HEK293 (cell line): Measurements from ENCODE around the gene CD274.
"Not testable (repeated sequence)": the region's sequence is repeated elsewhere in the genome, so short reads cannot be mapped to it uniquely, and the experiment has no call there.

ENCODE experiments used
- CTCF ChIA-PET: fragments of 350-600 bp; formaldehyde crosslinking; extraction: SDS; loops from one replicate; lab custom pipeline; 2021; ENCODE audit warnings: antibody characterized with exemption; lab: Yijun Ruan, JAX
- POLR2A ChIA-PET: fragments of 300-600 bp; formaldehyde crosslinking; extraction: SDS; loops from one replicate; lab custom pipeline; 2020; ENCODE audit warnings: antibody characterized with exemption, inconsistent platforms; lab: Yijun Ruan, JAX
- H3K27ac ChIP-seq: fragments of 200-500 bp; sonication (Bioruptor generic); 2 replicates; pipeline ENCODE4 v1.5.1; 2014; ENCODE audit warnings: low read depth, low read length, control low read depth, inconsistent platforms; ENCODE audit errors: extremely low read depth
- H3K36me3 ChIP-seq, 2 experiments: fragments of 200-500 bp in 1 of 2; sonication (Bioruptor generic) in 1 of 2; 1 replicate in 1 of 2; 2 replicates in 1 of 2; pipeline ENCODE4 v1.5.1; 2014 to 2017; ENCODE audit warnings: inconsistent platforms in 2 of 2, low read length in 2 of 2; ENCODE audit not compliant: control insufficient read depth in 2 of 2, insufficient read depth in 1 of 2
- H3K4me1 ChIP-seq: fragments of 200-500 bp; sonication (Bioruptor generic); 2 replicates; pipeline ENCODE4 v1.5.1; 2014; ENCODE audit warnings: mild to moderate bottlenecking, low read length, inconsistent platforms; ENCODE audit not compliant: control insufficient read depth, insufficient read depth
- H3K4me3 ChIP-seq: 2 replicates; pipeline ENCODE4 v1.5.1; 2011; ENCODE audit warnings: low read depth, mild to moderate bottlenecking, control low read depth, low read length, moderate library complexity
- H3K9me3 ChIP-seq: fragments of 200-500 bp; sonication (Bioruptor generic); 2 replicates; pipeline ENCODE4 v1.5.1; 2014; ENCODE audit warnings: low read depth, low read length, inconsistent platforms; ENCODE audit not compliant: control insufficient read depth, insufficient read depth
- GLI2 ChIP-seq: fragments of 450-650 bp; formaldehyde crosslinking; IDR thresholded peaks from 2 replicates; pipeline ENCODE4; 2017; ENCODE audit warnings: missing biosample characterization, missing genetic modification characterization, low read depth, borderline replicate concordance
- KLF17 ChIP-seq: fragments of 450-650 bp; formaldehyde crosslinking; IDR thresholded peaks from 2 replicates; pipeline ENCODE4 v1.5.1; 2016; ENCODE audit warnings: missing biosample characterization, missing genetic modification characterization
- OSR2 ChIP-seq: fragments of 450-650 bp; formaldehyde crosslinking; IDR thresholded peaks from 2 replicates; pipeline ENCODE4 v1.5.1; 2016; ENCODE audit warnings: missing biosample characterization, missing genetic modification characterization
- ZFP41 ChIP-seq: fragments of 450-650 bp; formaldehyde crosslinking; IDR thresholded peaks from 2 replicates; pipeline ENCODE4 v1.5.1; 2016; ENCODE audit warnings: missing biosample characterization, missing genetic modification characterization, borderline replicate concordance
- ZNF169 ChIP-seq: fragments of 450-650 bp; formaldehyde crosslinking; IDR thresholded peaks from 2 replicates; pipeline ENCODE4 v1.5.1; 2016; ENCODE audit warnings: missing biosample characterization, missing genetic modification characterization
- ZNF174 ChIP-seq: fragments of 450-650 bp; formaldehyde crosslinking; IDR thresholded peaks from 2 replicates; pipeline ENCODE4 v1.5.0; 2017; ENCODE audit warnings: missing biosample characterization, mild to moderate bottlenecking, missing genetic modification characterization
- ZNF211 ChIP-seq: fragments of 450-650 bp; formaldehyde crosslinking; IDR thresholded peaks from 2 replicates; pipeline ENCODE4 v1.5.1; 2016; ENCODE audit warnings: low read depth, missing biosample characterization, missing genetic modification characterization
- ZNF391 ChIP-seq: fragments of 450-650 bp; formaldehyde crosslinking; IDR thresholded peaks from 2 replicates; pipeline ENCODE4 v1.5.1; 2016; ENCODE audit warnings: low read depth, missing biosample characterization, missing genetic modification characterization, borderline replicate concordance
- ZNF404 ChIP-seq: fragments of 450-650 bp; formaldehyde crosslinking; IDR thresholded peaks from 2 replicates; pipeline ENCODE4 v1.5.1; 2017; ENCODE audit warnings: missing biosample characterization, missing genetic modification characterization
- ZNF513 ChIP-seq: fragments of 450-650 bp; IDR thresholded peaks from 2 replicates; pipeline ENCODE4 v1.5.1; 2018; ENCODE audit warnings: missing biosample characterization, missing genetic modification characterization
- TF ChIP-seq, protein P1 (sequence below): fragments of 450-650 bp; formaldehyde crosslinking; IDR thresholded peaks from 2 replicates; pipeline ENCODE4 v1.5.1; 2016; ENCODE audit warnings: missing biosample characterization, missing genetic modification characterization

The CD274 gene

GRCh38 chr9:5430912-5431311 is 19.4 kb upstream of the CD274 start:
- peaks cover 0 to 43% of the 10 kb centered on the region in 2 experiments; a peak in 2 of 3 replicates for H3K36me3 ChIP-seq

GRCh38 chr9:5432890-5433289 is 17.5 kb upstream of the CD274 start:
- H3K9me3 ChIP-seq, H3K4me1 ChIP-seq, H3K4me3 ChIP-seq, POLR2A ChIA-PET, H3K27ac ChIP-seq: not testable (repeated sequence)
- H3K36me3 ChIP-seq = peaks cover 0 to 44% of the 10 kb centered on the region in 2 experiments; a peak in 2 of 3 replicates
- CTCF ChIA-PET = interaction anchor here (0.6 kb wide), 1 partner anchor 10 kb away, joined by 4 read pairs; no protein-coding TSS in a partner anchor

More at GRCh38 chr9:5430912-5431311, 19.4 kb upstream of the CD274 start:
- H3K4me1 ChIP-seq = no peaks in the 10 kb centered on the region
- CTCF ChIA-PET = no interaction called here
- no peak for TF ChIP-seq ZNF404
- TF ChIP-seq ZNF174 (tag by site-specific recombination) = no peak
- TF ChIP-seq GLI2 (tag by site-specific recombination) = no peak
- no peak for TF ChIP-seq ZNF513 (tag by site-specific recombination)
- TF ChIP-seq, protein P1, sequence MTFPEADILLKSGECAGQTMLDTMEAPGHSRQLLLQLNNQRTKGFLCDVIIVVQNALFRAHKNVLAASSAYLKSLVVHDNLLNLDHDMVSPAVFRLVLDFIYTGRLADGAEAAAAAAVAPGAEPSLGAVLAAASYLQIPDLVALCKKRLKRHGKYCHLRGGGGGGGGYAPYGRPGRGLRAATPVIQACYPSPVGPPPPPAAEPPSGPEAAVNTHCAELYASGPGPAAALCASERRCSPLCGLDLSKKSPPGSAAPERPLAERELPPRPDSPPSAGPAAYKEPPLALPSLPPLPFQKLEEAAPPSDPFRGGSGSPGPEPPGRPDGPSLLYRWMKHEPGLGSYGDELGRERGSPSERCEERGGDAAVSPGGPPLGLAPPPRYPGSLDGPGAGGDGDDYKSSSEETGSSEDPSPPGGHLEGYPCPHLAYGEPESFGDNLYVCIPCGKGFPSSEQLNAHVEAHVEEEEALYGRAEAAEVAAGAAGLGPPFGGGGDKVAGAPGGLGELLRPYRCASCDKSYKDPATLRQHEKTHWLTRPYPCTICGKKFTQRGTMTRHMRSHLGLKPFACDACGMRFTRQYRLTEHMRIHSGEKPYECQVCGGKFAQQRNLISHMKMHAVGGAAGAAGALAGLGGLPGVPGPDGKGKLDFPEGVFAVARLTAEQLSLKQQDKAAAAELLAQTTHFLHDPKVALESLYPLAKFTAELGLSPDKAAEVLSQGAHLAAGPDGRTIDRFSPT = no peak
- TF ChIP-seq ZNF391 (tag by site-specific recombination) = no peak
- no peak for TF ChIP-seq KLF17 (tag by site-specific recombination)
- no peak for TF ChIP-seq OSR2
- TF ChIP-seq ZNF169 (tag by site-specific recombination) = no peak
- no peak for TF ChIP-seq ZNF211 (tag by site-specific recombination)
- TF ChIP-seq ZFP41 (tag by site-specific recombination) = no peak
- no peak overlapping the region for H3K27ac ChIP-seq
- no peaks in the 10 kb centered on the region for H3K9me3 ChIP-seq
- POLR2A ChIA-PET = no interaction called here
- H3K4me3 ChIP-seq = no peak overlapping the region

DNA sequence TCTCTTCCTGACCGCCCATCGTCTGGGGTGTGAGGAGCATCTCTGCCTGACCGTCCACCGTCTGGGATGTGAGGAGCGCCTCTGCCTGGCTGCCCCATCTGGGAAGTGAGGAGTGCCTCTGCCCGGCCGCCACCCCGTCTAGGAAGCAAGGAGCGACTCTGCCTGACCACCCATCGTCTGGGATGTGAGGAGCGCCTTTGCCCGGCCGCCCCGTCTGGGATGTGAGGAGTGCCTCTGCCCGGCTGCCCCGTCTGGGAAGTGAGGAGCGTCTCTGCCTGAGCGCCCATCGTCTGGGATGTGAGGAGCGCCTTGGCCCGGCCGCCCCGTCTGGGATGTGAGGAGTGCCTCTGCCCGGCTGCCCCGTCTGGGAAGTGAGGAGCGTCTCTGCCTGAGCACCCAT is 17.0 kb upstream of the CD274 start:
- POLR2A ChIA-PET, H3K4me1 ChIP-seq, CTCF ChIA-PET, H3K27ac ChIP-seq, H3K4me3 ChIP-seq, H3K9me3 ChIP-seq: not testable (repeated sequence)
- peaks cover 0 to 44% of the 10 kb centered on the region in 2 experiments; a peak in 2 of 3 replicates for H3K36me3 ChIP-seq

- H3K27ac ChIP-seq = not testable (repeated sequence)
These were observed 16.2 kb upstream of the CD274 start for GRCh38 chr9:5433841-5434810.

More at GRCh38 chr9:5433841-5434810, 16.2 kb upstream of the CD274 start:
- H3K9me3 ChIP-seq, H3K4me3 ChIP-seq, CTCF ChIA-PET, H3K4me1 ChIP-seq, POLR2A ChIA-PET: not testable (repeated sequence)
- H3K36me3 ChIP-seq = peaks cover 0 to 44% of the 10 kb centered on the region in 2 experiments; a peak in 2 of 3 replicates
